ENCODE data around the gene ZNF850.
A peak's percentile ranks its signal among the peaks of the same experiment; 100 is the strongest.

ZNF850 gene

GRCh38 chr19:36688058-36688457 lies 84.5 kb downstream of the ZNF850 start:
- no peak for DNase-seq (ENCODE audit: low read depth, low spot score)

GRCh38 chr19:36687214-36688056 lies 85.2 kb downstream of the ZNF850 start, which contains the start of gene ZNF567:
ZNF567 (plus strand) TSS chr19:36687612; CDS start chr19:36694868, 7,256 bp downstream.
- DNase-seq (ENCODE audit: low read depth, low spot score), result peak; percentile 98

GRCh38 chr19:36686365-36687213 lies 86.0 kb downstream of the ZNF850 start:
- peak; percentile 2 for DNase-seq (ENCODE audit: low read depth, low spot score)

DNA sequence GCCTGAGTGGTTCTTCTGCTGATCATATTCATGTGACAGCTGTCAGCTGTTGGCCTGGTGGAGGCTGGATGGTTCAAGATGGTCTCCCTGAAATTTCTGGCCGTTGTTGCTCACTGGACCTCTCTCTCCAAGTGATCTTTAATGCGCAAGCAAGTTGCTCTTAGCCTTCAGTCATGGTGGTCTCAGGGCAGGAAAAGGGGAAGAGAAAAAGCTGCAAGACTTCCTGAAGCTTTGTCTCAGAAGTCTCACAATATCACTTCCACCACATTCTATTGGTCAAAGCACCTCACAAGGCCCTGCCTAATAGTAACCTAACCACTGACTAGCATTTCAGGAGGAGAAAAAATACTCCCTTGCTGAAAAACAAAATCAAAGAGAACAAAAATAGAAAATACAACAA lies 86.8 kb downstream of the ZNF850 start:
- no peak for DNase-seq (ENCODE audit: low read depth, low spot score)

- no peak for DNase-seq (ENCODE audit: low read depth, low spot score)
Measured at GRCh38 chr19:36679455-36679854, 93.2 kb downstream of the ZNF850 start.

- DNase-seq (ENCODE audit: low read depth, low spot score), result no peak
Measured at GRCh38 chr19:36674201-36674600, 98.4 kb downstream of the ZNF850 start.

- no peak for DNase-seq (ENCODE audit: low read depth, low spot score)
Measured at GRCh38 chr19:36672368-36672767, 100.2 kb downstream of the ZNF850 start.

- DNase-seq (ENCODE audit: low read depth, low spot score), result no peak
Measured at GRCh38 chr19:36668646-36669045, 104.0 kb downstream of the ZNF850 start.

DNA sequence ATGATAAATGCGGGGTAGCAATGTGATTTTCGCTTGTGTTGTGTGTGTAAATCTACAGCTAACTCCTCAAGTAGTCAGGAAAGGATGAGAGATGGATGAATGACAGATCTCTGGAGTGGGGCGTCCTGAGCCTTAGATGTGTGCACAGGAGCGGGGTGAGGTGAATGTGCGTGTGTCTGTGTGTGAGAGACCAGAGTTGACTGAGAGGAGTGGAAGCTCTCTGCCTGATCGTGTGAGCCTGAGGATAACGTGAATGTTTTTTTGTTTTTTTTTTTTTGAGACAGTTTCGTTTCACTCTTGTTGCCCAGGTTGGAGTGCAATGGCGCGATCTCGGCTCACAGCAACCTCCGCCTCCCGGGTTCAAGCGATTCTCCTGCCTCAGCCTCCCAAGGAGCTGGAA lies 106.8 kb downstream of the ZNF850 start:
- DNase-seq (ENCODE audit: low read depth, low spot score), result no peak

All from astrocyte of the hippocampus (primary cell).